Lower leg skin (tissue), 3 donors: Measurements from ENCODE around the gene RTBDN.

Experiments
- CTCF ChIP-seq, 3 donors: fragments of 450-650 bp; IDR thresholded peaks; one replicate each; pipeline ENCODE4 v1.5.1; 2016; ENCODE audit warnings: antibody characterized with exemption in 3 of 3, mild to moderate bottlenecking in 3 of 3, moderate library complexity in 2 of 3
- POLR2A ChIP-seq, 2 donors: fragments of 450-650 bp; IDR thresholded peaks; one replicate each; pipeline ENCODE4 v1.6.1; 2016 to 2017; ENCODE audit warnings: antibody characterized with exemption in 2 of 2, mild to moderate bottlenecking in 1 of 2, moderate library complexity in 1 of 2

- TF ChIP-seq POLR2A (IDR thresholded peaks at IDR 0.05) (no peak), CTCF (IDR thresholded peaks at IDR 0.05) (no peak)
Measured at GRCh38 chr19:12779162-12779993, 55.0 kb downstream of the RTBDN start.
